VCaP (cell line): Measurements from ENCODE around the gene PTPN1.

Experiments used
- H3K27ac ChIP-seq: fragments of 450-650 bp; 2 replicates; pipeline ENCODE4 v1.5.1; 2017
- CTCF ChIP-seq: fragments of 450-650 bp; conservative IDR thresholded peaks from 2 replicates; pipeline ENCODE4 v1.5.1; 2017; ENCODE audit warnings: mild to moderate bottlenecking, moderate library complexity

PTPN1 gene

GRCh38 chr20:50532221-50532620 lies 22.0 kb downstream of the PTPN1 start:
- no peak overlapping the region for H3K27ac ChIP-seq
- no peak for TF ChIP-seq CTCF

- H3K27ac ChIP-seq, result no peak overlapping the region
- TF ChIP-seq CTCF, result no peak
Measured at GRCh38 chr20:50533061-50533460, 22.9 kb downstream of the PTPN1 start.

- no peak overlapping the region for H3K27ac ChIP-seq
- TF ChIP-seq CTCF, result no peak
Measured at GRCh38 chr20:50533464-50533863, 23.3 kb downstream of the PTPN1 start.

GRCh38 chr20:50534567-50534966 lies 24.4 kb downstream of the PTPN1 start:
- TF ChIP-seq CTCF, result no peak
- H3K27ac ChIP-seq, result no peak overlapping the region

DNA sequence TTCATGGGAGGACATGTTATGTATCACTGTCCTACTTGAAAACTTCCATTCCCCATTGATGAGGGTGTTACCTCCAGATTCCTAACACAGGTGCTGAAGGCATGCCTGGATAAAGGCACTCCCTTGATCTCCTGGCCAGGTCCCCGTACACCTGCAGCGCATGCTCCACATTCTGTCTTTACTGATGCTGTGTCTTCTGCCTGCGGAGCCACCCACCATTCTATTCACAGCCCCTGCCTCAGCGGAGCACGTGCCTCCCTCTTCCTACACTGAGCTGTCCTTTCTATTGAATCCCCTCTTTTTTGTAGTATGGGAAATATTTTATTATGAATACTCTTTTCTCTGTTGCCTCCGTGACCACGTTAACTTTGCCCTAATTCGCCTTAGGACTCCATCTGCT lies 25.0 kb downstream of the PTPN1 start:
- H3K27ac ChIP-seq, result no peak overlapping the region
- no peak for TF ChIP-seq CTCF

- no peak overlapping the region for H3K27ac ChIP-seq
- TF ChIP-seq CTCF, result no peak
Measured at GRCh38 chr20:50536333-50536732, 26.1 kb downstream of the PTPN1 start.

DNA sequence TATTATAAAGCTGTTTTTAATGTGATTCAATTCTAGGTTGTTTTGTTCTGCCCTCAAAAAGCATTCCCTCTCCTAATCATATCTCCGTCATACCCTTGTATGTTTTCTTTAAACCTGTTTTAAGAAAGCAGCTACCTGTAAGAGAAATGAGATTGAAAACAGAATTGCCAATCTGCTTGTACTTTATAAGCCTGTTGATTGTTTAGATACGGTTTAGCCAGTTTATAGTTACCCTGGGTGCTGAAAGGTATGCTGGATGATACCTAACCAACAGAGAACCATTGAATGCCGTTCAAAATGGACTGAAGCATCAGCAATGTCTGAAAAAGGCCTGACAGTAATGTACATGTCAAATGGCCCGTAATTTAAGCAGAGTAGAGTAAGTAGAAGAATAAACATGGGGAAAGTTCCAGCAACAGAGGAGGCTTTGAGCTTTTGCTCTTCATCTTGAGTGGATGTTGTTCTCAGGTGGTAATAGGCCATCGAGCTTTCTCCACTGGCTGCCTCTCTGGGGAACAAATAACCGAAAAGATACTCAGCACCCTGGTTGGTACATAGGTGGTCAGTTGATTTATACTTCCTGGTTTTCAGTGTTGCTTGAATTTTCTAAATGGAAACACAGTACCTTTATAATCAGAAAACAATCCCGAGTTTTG lies 27.5 kb downstream of the PTPN1 start:
- TF ChIP-seq CTCF, result no peak
- H3K27ac ChIP-seq, result peak overlapping the region; percentile 73
